NT2/D1 (cell line): Measurements from ENCODE around the gene DHH.

Experiments
- DNase-seq: peaks from one replicate; pipeline ENCODE4 v3.0.0-alpha.2; 2011; ENCODE audit warnings: low read depth, low spot score
- H3K27me3 ChIP-seq: 2 replicates; pipeline ENCODE4 v1.6.0; 2011; ENCODE audit warnings: mild to moderate bottlenecking; ENCODE audit not compliant: insufficient read length, insufficient read depth
- H3K36me3 ChIP-seq: 2 replicates; pipeline ENCODE4 v1.6.1; 2011; ENCODE audit warnings: mild to moderate bottlenecking, low read length, mixed read lengths; ENCODE audit not compliant: insufficient read depth, insufficient read length
- H3K4me1 ChIP-seq: 2 replicates; pipeline ENCODE4 v1.5.1; 2011; ENCODE audit not compliant: insufficient read depth, insufficient read length
- H3K4me3 ChIP-seq: 2 replicates; pipeline ENCODE4 v1.5.1; 2011; ENCODE audit warnings: low read depth; ENCODE audit not compliant: insufficient read length
- H3K9ac ChIP-seq: 2 replicates; pipeline ENCODE4 v1.6.0; 2011; ENCODE audit warnings: low read depth; ENCODE audit not compliant: insufficient read length
- H3K9me3 ChIP-seq: 2 replicates; pipeline ENCODE4 v1.5.1; 2011; ENCODE audit warnings: mild to moderate bottlenecking, low read length; ENCODE audit not compliant: insufficient read depth
- SUZ12 ChIP-seq: IDR thresholded peaks from 2 replicates; pipeline ENCODE4 v1.6.1; 2011; ENCODE audit not compliant: insufficient read length, insufficient read depth; ENCODE audit errors: extremely low read depth
- YY1 ChIP-seq: IDR thresholded peaks from 2 replicates; pipeline ENCODE4 v1.6.1; 2011; ENCODE audit not compliant: insufficient read length, insufficient read depth
- ZNF274 ChIP-seq: IDR thresholded peaks from 2 replicates; pipeline ENCODE4 v1.6.1; 2011; ENCODE audit warnings: mild to moderate bottlenecking, low read depth, low read length

DHH gene

GRCh38 chr12:49039421-49040363 is 54.9 kb downstream of the DHH start:
- Histone ChIP-seq H3K27me3 (no peaks in the 10 kb centered on the region), H3K36me3 (peaks cover 97% of the 10 kb centered on the region), H3K9ac (no peak overlapping the region), H3K4me1 (peaks cover 3% of the 10 kb centered on the region), H3K4me3 (no peak overlapping the region), H3K9me3 (no peaks in the 10 kb centered on the region)
- TF ChIP-seq ZNF274: no peak
- TF ChIP-seq SUZ12: no peak
- TF ChIP-seq YY1: no peak
- DNase-seq: no peak

GRCh38 chr12:49038291-49038955 is 56.2 kb downstream of the DHH start:
- no peaks in the 10 kb centered on the region for H3K27me3 ChIP-seq
- H3K4me3 ChIP-seq: no peak overlapping the region
- no peak for TF ChIP-seq YY1
- no peak for TF ChIP-seq ZNF274
- TF ChIP-seq SUZ12: no peak
- peaks cover 3% of the 10 kb centered on the region for H3K4me1 ChIP-seq
- no peak overlapping the region for H3K9ac ChIP-seq
- H3K9me3 ChIP-seq: no peaks in the 10 kb centered on the region
- no peak for DNase-seq
- H3K36me3 ChIP-seq: peaks cover 97% of the 10 kb centered on the region

- Histone ChIP-seq H3K9ac (no peak overlapping the region), H3K4me1 (peaks cover 3% of the 10 kb centered on the region), H3K4me3 (no peak overlapping the region), H3K9me3 (no peaks in the 10 kb centered on the region), H3K27me3 (no peaks in the 10 kb centered on the region), H3K36me3 (peaks cover 97% of the 10 kb centered on the region)
- TF ChIP-seq SUZ12 (no peak), YY1 (no peak), ZNF274 (no peak)
- DNase-seq: no peak
Measured at GRCh38 chr12:49037947-49038237, 56.7 kb downstream of the DHH start.

- Histone ChIP-seq H3K27me3 (no peaks in the 10 kb centered on the region), H3K4me1 (peaks cover 3% of the 10 kb centered on the region), H3K9ac (no peak overlapping the region), H3K36me3 (peaks cover 97% of the 10 kb centered on the region), H3K4me3 (no peak overlapping the region), H3K9me3 (no peaks in the 10 kb centered on the region)
- TF ChIP-seq YY1 (no peak), SUZ12 (no peak), ZNF274 (no peak)
- DNase-seq: no peak
Measured at GRCh38 chr12:49037111-49037946, 57.3 kb downstream of the DHH start.
